ENCODE data around the gene PAQR4.
"Not testable (repeated sequence)": the region's sequence is repeated elsewhere in the genome, so short reads cannot be mapped to it uniquely, and the experiment has no call there.

Gene PAQR4

DNA sequence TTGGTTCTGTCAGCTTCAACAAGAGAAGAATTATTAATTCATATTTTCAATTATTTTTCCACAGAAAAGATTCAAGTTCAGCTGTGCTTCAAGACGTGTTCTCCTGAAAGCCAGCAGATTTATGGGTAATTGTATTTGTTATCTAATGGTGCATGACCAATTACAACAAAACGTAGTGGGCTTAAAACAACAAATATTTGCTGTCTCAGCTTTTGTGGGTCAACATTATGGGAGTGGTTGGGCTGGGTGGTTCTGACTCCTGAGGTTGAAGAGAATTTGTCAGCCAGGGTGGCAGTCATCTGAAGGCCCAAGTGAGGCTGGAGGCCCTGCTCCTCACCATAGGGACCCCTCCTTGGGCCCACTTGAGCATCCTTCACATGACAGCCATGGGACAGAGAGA, 29.2 kb upstream of the PAQR4 start:
- Histone ChIP-seq H3K9me3 (ENCODE audit: low read length) (no peaks in the 10 kb centered on the region), H3K4me1 (ENCODE audit: insufficient read depth, low read length, severe bottlenecking) (peaks cover 7% of the 10 kb centered on the region)

DNA sequence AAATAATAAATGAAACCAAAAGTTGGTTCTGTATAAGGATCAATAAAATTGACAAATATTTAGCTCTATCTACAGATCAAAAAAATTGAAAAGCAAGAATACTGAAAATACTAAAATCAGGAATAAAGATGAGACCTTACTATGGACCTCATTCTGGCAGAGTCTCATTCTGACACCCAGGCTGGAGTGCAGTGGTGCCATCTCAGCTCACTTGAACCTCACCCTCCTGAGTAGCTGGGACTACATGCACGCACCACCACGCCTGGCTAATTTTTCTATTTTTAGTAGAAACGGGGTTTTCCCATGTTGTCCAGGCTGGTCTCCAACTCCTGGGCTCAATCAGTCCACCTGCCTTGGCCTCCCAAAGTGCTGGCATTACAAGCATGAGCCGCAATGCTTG, 27.1 kb upstream of the PAQR4 start:
- H3F3A ChIP-seq (ENCODE audit: insufficient read depth, low read length) = no peaks in the 10 kb centered on the region
- no peak overlapping the region for H3K4me2 ChIP-seq (ENCODE audit: low read length)

More for the DNA sequence above, 29.2 kb upstream of the PAQR4 start:
- Histone ChIP-seq H3K27me3 (ENCODE audit: insufficient read depth, low read length) (no peaks in the 10 kb centered on the region), H3K4me2 (ENCODE audit: low read length) (no peak overlapping the region), H3K36me3 (ENCODE audit: insufficient read depth, low read length) (peaks cover 33% of the 10 kb centered on the region), H4K20me1 (ENCODE audit: insufficient read depth, low read length) (no peaks in the 10 kb centered on the region), H3K27ac (ENCODE audit: low read depth, low read length, poor library complexity, severe bottlenecking) (no peak overlapping the region), H3F3A (ENCODE audit: insufficient read depth, low read length) (no peaks in the 10 kb centered on the region), H3K79me2 (ENCODE audit: insufficient read depth, low read length) (no peaks in the 10 kb centered on the region), H3K4me3 (ENCODE audit: low read depth, low read length, poor library complexity, severe bottlenecking) (no peak overlapping the region), H2AFZ (ENCODE audit: low read length) (no peak overlapping the region), H3K9ac (ENCODE audit: low read length) (no peak overlapping the region), H3K9me2 (ENCODE audit: low read depth, low read length) (no peaks in the 10 kb centered on the region)
- no peak for TF ChIP-seq EZH2 (IDR thresholded peaks at IDR 0.05; ENCODE audit: borderline replicate concordance, low read length)
- TF ChIP-seq, protein P1, sequence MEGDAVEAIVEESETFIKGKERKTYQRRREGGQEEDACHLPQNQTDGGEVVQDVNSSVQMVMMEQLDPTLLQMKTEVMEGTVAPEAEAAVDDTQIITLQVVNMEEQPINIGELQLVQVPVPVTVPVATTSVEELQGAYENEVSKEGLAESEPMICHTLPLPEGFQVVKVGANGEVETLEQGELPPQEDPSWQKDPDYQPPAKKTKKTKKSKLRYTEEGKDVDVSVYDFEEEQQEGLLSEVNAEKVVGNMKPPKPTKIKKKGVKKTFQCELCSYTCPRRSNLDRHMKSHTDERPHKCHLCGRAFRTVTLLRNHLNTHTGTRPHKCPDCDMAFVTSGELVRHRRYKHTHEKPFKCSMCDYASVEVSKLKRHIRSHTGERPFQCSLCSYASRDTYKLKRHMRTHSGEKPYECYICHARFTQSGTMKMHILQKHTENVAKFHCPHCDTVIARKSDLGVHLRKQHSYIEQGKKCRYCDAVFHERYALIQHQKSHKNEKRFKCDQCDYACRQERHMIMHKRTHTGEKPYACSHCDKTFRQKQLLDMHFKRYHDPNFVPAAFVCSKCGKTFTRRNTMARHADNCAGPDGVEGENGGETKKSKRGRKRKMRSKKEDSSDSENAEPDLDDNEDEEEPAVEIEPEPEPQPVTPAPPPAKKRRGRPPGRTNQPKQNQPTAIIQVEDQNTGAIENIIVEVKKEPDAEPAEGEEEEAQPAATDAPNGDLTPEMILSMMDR (IDR thresholded peaks at IDR 0.05; ENCODE audit: low read length) = no peak

DNA sequence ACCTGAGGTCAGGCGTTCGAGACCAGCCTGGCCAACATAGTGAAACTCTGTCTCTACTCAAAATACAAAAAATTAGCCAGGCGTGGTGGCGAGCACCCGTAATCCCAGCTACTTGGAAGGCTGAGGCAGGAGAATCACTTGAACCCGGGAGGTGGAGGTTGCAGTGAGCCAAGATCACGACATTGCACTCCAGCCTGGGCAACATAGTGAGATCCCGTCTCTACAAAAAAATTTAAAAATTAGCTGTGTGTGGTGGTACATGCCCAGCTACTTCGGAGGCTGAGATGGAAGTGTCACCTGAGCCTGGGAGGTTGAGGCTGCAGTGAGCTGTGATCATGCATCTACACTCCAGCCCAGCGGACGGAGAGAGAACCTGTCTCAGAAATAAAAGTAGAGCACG, 25.4 kb upstream of the PAQR4 start:
- H3K36me3 ChIP-seq (ENCODE audit: insufficient read depth, low read length) = peaks cover 37% of the 10 kb centered on the region
- not testable (repeated sequence) for H3K9me2 ChIP-seq (ENCODE audit: low read depth, low read length); H3K9me3 ChIP-seq (ENCODE audit: low read length); H3K4me2 ChIP-seq (ENCODE audit: low read length); H3K27me3 ChIP-seq (ENCODE audit: insufficient read depth, low read length); H3F3A ChIP-seq (ENCODE audit: insufficient read depth, low read length); H3K9ac ChIP-seq (ENCODE audit: low read length); H2AFZ ChIP-seq (ENCODE audit: low read length); H3K4me3 ChIP-seq (ENCODE audit: low read depth, low read length, poor library complexity, severe bottlenecking); H3K27ac ChIP-seq (ENCODE audit: low read depth, low read length, poor library complexity, severe bottlenecking); H3K4me1 ChIP-seq (ENCODE audit: insufficient read depth, low read length, severe bottlenecking); H4K20me1 ChIP-seq (ENCODE audit: insufficient read depth, low read length); H3K79me2 ChIP-seq (ENCODE audit: insufficient read depth, low read length)

More for the DNA sequence above, 27.1 kb upstream of the PAQR4 start:
- Histone ChIP-seq H3K27me3 (ENCODE audit: insufficient read depth, low read length) (no peaks in the 10 kb centered on the region), H3K4me3 (ENCODE audit: low read depth, low read length, poor library complexity, severe bottlenecking) (no peak overlapping the region), H2AFZ (ENCODE audit: low read length) (no peak overlapping the region), H4K20me1 (ENCODE audit: insufficient read depth, low read length) (no peaks in the 10 kb centered on the region), H3K9ac (ENCODE audit: low read length) (no peak overlapping the region), H3K4me1 (ENCODE audit: insufficient read depth, low read length, severe bottlenecking) (no peaks in the 10 kb centered on the region), H3K79me2 (ENCODE audit: insufficient read depth, low read length) (no peaks in the 10 kb centered on the region), H3K36me3 (ENCODE audit: insufficient read depth, low read length) (peaks cover 37% of the 10 kb centered on the region), H3K9me3 (ENCODE audit: low read length) (no peaks in the 10 kb centered on the region), H3K9me2 (ENCODE audit: low read depth, low read length) (no peaks in the 10 kb centered on the region), H3K27ac (ENCODE audit: low read depth, low read length, poor library complexity, severe bottlenecking) (no peak overlapping the region)
- TF ChIP-seq, protein P1 (IDR thresholded peaks at IDR 0.05; ENCODE audit: low read length) = no peak
- no peak for TF ChIP-seq EZH2 (IDR thresholded peaks at IDR 0.05; ENCODE audit: borderline replicate concordance, low read length)

DNA sequence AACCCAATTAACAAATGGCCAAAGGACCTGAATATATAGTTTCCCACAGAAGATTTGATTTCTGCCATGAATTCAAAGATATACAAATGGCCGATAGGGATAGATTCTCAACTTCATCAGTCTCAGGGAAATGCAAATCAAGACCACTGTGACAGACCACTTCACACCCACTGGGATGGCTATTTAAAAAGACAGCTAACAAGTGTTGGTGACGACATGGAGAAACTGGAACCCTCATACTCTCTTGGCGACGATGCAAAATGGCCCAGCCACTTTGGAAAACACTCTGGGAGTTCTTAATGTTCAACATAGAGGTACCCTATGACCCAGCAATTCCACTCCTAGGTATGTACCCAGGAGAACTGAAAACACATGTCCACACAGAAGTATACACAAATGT, 22.5 kb upstream of the PAQR4 start:
- Histone ChIP-seq H3K79me2 (ENCODE audit: insufficient read depth, low read length) (no peaks in the 10 kb centered on the region), H3K36me3 (ENCODE audit: insufficient read depth, low read length) (peaks cover 15% of the 10 kb centered on the region), H3K4me3 (ENCODE audit: low read depth, low read length, poor library complexity, severe bottlenecking) (no peak overlapping the region), H3K27me3 (ENCODE audit: insufficient read depth, low read length) (no peaks in the 10 kb centered on the region), H3K4me2 (ENCODE audit: low read length) (no peak overlapping the region), H3K4me1 (ENCODE audit: insufficient read depth, low read length, severe bottlenecking) (no peaks in the 10 kb centered on the region), H3K27ac (ENCODE audit: low read depth, low read length, poor library complexity, severe bottlenecking) (no peak overlapping the region), H3K9me2 (ENCODE audit: low read depth, low read length) (no peaks in the 10 kb centered on the region), H3K9ac (ENCODE audit: low read length) (no peak overlapping the region), H3K9me3 (ENCODE audit: low read length) (no peaks in the 10 kb centered on the region), H2AFZ (ENCODE audit: low read length) (no peak overlapping the region), H4K20me1 (ENCODE audit: insufficient read depth, low read length) (no peaks in the 10 kb centered on the region), H3F3A (ENCODE audit: insufficient read depth, low read length) (no peaks in the 10 kb centered on the region)
- TF ChIP-seq EZH2 (IDR thresholded peaks at IDR 0.05; ENCODE audit: borderline replicate concordance, low read length) = no peak
- TF ChIP-seq, protein P1 (IDR thresholded peaks at IDR 0.05; ENCODE audit: low read length) = no peak

Data from OCI-LY1 (cell line).